ENCODE data around the gene GPC3.

The GPC3 gene

DNA sequence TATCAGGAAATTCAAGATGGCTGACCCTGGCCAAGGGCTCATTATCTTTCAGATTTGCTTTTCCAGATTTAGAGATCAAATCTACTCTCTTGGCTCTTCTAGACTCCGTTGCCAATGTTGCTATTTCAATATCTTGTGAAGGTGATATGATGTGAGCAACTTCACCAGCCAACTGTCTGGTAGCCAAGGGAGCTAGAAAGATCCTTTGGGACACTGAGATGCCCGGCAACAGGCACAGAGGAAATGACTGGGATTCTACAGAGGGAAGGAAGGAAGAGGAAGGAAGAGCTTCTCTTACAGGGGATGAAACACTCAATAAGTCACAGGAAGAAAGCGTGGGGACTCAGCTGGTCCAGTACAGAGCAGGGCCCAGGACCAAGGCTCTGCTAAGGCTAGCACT, 448.3 kb downstream of the GPC3 start:
- TF ChIP-seq, protein P1, sequence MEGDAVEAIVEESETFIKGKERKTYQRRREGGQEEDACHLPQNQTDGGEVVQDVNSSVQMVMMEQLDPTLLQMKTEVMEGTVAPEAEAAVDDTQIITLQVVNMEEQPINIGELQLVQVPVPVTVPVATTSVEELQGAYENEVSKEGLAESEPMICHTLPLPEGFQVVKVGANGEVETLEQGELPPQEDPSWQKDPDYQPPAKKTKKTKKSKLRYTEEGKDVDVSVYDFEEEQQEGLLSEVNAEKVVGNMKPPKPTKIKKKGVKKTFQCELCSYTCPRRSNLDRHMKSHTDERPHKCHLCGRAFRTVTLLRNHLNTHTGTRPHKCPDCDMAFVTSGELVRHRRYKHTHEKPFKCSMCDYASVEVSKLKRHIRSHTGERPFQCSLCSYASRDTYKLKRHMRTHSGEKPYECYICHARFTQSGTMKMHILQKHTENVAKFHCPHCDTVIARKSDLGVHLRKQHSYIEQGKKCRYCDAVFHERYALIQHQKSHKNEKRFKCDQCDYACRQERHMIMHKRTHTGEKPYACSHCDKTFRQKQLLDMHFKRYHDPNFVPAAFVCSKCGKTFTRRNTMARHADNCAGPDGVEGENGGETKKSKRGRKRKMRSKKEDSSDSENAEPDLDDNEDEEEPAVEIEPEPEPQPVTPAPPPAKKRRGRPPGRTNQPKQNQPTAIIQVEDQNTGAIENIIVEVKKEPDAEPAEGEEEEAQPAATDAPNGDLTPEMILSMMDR (IDR thresholded peaks at IDR 0.05; ENCODE audit: insufficient read depth, low read length, poor library complexity, severe bottlenecking), result no peak
- Histone ChIP-seq H3K27me3 (replicated peaks; ENCODE audit: control insufficient read depth, insufficient read depth, low read length) (no peaks in the 10 kb centered on the region), H3K36me3 (ENCODE audit: control insufficient read depth, insufficient read depth, low read length) (no peaks in the 10 kb centered on the region), H3K4me3 (replicated peaks; ENCODE audit: low read depth, low read length) (no peak overlapping the region)
- DNase-seq (ENCODE audit: extremely low read depth, insufficient read length), result no peak

DNA sequence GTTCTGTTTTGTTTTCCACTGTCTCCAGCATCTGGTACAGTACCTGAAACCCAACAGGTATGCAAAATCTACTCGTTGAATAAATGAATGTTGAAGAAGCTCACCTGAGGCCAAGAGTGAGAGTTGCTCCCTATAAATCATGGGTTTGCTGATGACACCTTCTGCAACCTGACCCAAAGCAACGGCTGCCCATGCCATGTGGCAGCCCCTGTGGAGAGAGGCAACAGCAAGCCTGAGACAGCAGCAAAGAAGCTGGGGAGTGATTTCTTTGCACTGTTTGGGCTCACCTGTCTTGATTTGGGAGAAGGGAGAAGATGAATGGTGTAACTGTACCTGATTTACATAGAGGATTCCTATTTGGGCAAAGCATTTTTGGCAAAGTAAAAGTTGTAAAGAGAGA, 450.3 kb downstream of the GPC3 start:
- TF ChIP-seq, protein P1 (IDR thresholded peaks at IDR 0.05; ENCODE audit: insufficient read depth, low read length, poor library complexity, severe bottlenecking), result no peak
- Histone ChIP-seq H3K36me3 (ENCODE audit: control insufficient read depth, insufficient read depth, low read length) (no peaks in the 10 kb centered on the region), H3K4me3 (replicated peaks; ENCODE audit: low read depth, low read length) (no peak overlapping the region), H3K27me3 (replicated peaks; ENCODE audit: control insufficient read depth, insufficient read depth, low read length) (no peaks in the 10 kb centered on the region)
- no peak for DNase-seq (ENCODE audit: extremely low read depth, insufficient read length)

DNA sequence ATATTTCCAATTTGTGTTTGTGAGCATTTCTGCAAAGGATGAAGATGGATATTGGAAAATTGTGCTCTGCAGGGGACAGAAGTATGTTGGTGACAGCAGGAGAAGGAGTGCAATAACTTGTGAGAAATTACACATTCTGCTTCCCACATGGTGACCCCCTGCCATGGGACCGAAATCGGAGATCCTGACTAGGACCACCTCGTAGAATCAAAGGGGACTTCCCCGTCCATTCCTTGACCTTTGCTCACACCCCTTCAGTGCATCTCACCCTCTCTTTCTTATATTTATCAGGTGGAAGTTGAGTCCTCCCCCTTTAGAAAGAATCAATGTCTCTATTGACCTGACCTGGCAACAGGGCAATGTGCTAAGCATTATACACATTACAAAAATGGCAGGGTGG, 451.2 kb downstream of the GPC3 start:
- no peak for DNase-seq (ENCODE audit: extremely low read depth, insufficient read length)
- TF ChIP-seq, protein P1 (IDR thresholded peaks at IDR 0.05; ENCODE audit: insufficient read depth, low read length, poor library complexity, severe bottlenecking), result no peak
- no peaks in the 10 kb centered on the region for H3K27me3 ChIP-seq (replicated peaks; ENCODE audit: control insufficient read depth, insufficient read depth, low read length)
- H3K4me3 ChIP-seq (replicated peaks; ENCODE audit: low read depth, low read length), result no peak overlapping the region
- H3K36me3 ChIP-seq (ENCODE audit: control insufficient read depth, insufficient read depth, low read length), result no peaks in the 10 kb centered on the region

DNA sequence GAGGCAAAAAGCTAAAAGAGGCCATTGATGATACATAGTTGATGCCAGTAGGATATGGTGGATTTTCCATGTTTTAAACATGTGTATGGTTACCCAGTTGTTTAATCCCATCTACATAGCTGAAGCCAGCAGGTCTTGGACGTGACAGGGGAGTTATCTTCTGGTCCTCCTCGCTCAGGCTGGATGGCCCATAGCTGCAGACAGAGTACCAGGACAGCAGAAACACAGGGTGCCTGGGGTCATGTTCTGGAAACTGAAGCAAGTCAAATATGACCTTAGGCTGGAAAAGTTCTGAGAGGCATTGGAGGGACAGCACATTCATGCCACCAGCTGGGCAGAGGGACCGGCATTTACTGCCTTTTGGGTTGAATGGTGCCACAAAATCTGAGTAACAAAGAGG, 452.1 kb downstream of the GPC3 start:
- Histone ChIP-seq H3K4me3 (replicated peaks; ENCODE audit: low read depth, low read length) (no peak overlapping the region), H3K36me3 (ENCODE audit: control insufficient read depth, insufficient read depth, low read length) (no peaks in the 10 kb centered on the region)
- TF ChIP-seq, protein P1 (IDR thresholded peaks at IDR 0.05; ENCODE audit: insufficient read depth, low read length, poor library complexity, severe bottlenecking), result no peak

DNA sequence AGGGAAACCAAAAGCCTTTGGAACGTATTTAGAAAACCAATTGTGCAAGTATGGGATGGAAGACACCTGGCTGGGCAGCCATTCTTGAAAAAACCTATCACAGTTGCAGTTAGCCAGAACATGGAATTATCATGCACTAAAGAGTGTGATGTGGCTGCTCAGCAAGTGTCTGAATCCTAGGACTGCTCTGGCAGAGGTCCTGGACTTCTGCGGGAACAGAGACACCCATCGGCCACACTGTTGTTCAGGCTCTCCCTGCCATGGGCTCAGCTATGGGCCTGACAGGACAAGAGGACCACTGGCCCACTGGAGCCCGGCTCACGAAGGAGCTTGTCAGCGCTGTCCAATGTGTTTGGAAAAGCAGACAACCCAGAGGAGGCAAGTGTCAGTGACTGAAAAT, 454.4 kb downstream of the GPC3 start:
- no peak for DNase-seq (ENCODE audit: extremely low read depth, insufficient read length)
- TF ChIP-seq, protein P1 (IDR thresholded peaks at IDR 0.05; ENCODE audit: insufficient read depth, low read length, poor library complexity, severe bottlenecking), result no peak
- no peaks in the 10 kb centered on the region for H3K36me3 ChIP-seq (ENCODE audit: control insufficient read depth, insufficient read depth, low read length)
- no peak overlapping the region for H3K4me3 ChIP-seq (replicated peaks; ENCODE audit: low read depth, low read length)
- no peaks in the 10 kb centered on the region for H3K27me3 ChIP-seq (replicated peaks; ENCODE audit: control insufficient read depth, insufficient read depth, low read length)

More for the DNA sequence above, 452.1 kb downstream of the GPC3 start:
- no peak for DNase-seq (ENCODE audit: extremely low read depth, insufficient read length)
- H3K27me3 ChIP-seq (replicated peaks; ENCODE audit: control insufficient read depth, insufficient read depth, low read length), result no peaks in the 10 kb centered on the region

DNA sequence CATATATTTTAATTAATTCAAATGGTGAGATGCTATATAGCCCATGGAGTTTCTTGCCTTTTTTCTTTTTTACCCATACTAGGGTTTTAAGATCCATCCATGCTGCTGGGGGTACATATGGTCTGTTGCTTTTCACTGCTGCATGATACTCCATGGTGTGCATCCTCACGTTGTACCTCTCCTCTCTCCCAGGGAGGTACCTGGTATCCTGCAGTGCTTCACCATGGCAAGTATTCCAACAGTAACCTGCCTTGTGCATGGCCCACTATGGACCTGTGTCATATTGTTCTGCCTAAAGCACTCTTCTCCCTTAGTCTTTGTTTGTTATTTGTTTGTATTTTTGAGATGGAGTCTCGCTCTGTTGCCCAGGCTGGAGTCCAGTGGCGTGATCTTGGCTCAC, 455.8 kb downstream of the GPC3 start:
- no peaks in the 10 kb centered on the region for H3K36me3 ChIP-seq (ENCODE audit: control insufficient read depth, insufficient read depth, low read length)
- no peaks in the 10 kb centered on the region for H3K27me3 ChIP-seq (replicated peaks; ENCODE audit: control insufficient read depth, insufficient read depth, low read length)
- TF ChIP-seq, protein P1 (IDR thresholded peaks at IDR 0.05; ENCODE audit: insufficient read depth, low read length, poor library complexity, severe bottlenecking), result no peak
- no peak overlapping the region for H3K4me3 ChIP-seq (replicated peaks; ENCODE audit: low read depth, low read length)
- no peak for DNase-seq (ENCODE audit: extremely low read depth, insufficient read length)
